Activated naive CD8-positive, alpha-beta T cell treated with anti-CD3 and anti-CD28 coated beads for 36 hours (primary cell): ENCODE measurements around the gene NDUFV3. TPM values are rescaled to one million over a fixed set of nuclear protein-coding genes. Genes with fewer than 3 reads are reported as not detected.
A peak's percentile ranks its signal among the peaks of the same experiment; 100 is the strongest.
"Not testable (repeated sequence)": the region's sequence is repeated elsewhere in the genome, so short reads cannot be mapped to it uniquely, and the experiment has no call there.

Experiments
- DNase-seq: peaks from one replicate; pipeline ENCODE4 v3.0.0; 2021
- H3K27ac Mint-ChIP-seq: one replicate; pipeline ENCODE4 v1.8.0; 2022; ENCODE audit warnings: mild to moderate bottlenecking, moderate library complexity, mixed read lengths
- H3K27me3 Mint-ChIP-seq: one replicate; pipeline ENCODE4 v1.8.0; 2022; ENCODE audit warnings: mild to moderate bottlenecking, mixed read lengths
- H3K36me3 Mint-ChIP-seq: one replicate; pipeline ENCODE4 v1.8.0; 2021; ENCODE audit warnings: mild to moderate bottlenecking, mixed read lengths
- H3K4me1 Mint-ChIP-seq: one replicate; pipeline ENCODE4 v1.8.0; 2021; ENCODE audit warnings: mixed read lengths
- H3K4me3 Mint-ChIP-seq: one replicate; pipeline ENCODE4 v1.8.0; 2022; ENCODE audit warnings: mild to moderate bottlenecking, moderate library complexity, mixed read lengths
- H3K9me3 Mint-ChIP-seq: one replicate; pipeline ENCODE4 v1.8.0; 2022; ENCODE audit warnings: mixed read lengths
- total RNA-seq, 2 experiments: library from RNA; stranded (reverse); gene quantifications; one replicate each; pipeline ENCODE4 v1.2.3, GENCODE V29; 2021

Gene NDUFV3
- total RNA-seq = 10 to 100 TPM; 34.2 to 34.3 TPM

GRCh38 chr21:42892931-42893755 lies at the start of gene NDUFV3:
TSS of gene NDUFV3 (plus strand) at chr21:42893309. CDS start at chr21:42893334, 25 bp downstream.
- H3K4me3 Mint-ChIP-seq = peak within 1 kb of the TSS; percentile 87
- no peaks in the 10 kb centered on the region for H3K27me3 Mint-ChIP-seq
- no peaks in the 10 kb centered on the region for H3K9me3 Mint-ChIP-seq
- DNase-seq = peak; percentile 99
- H3K4me1 Mint-ChIP-seq = peaks cover 13% of the 10 kb centered on the region
- peak within 1 kb of the TSS; percentile 96 for H3K27ac Mint-ChIP-seq
- peaks cover 7% of the 10 kb centered on the region for H3K36me3 Mint-ChIP-seq

GRCh38 chr21:42844411-42845113 lies 48.5 kb upstream of the NDUFV3 start:
- H3K27ac Mint-ChIP-seq = no peak overlapping the region
- peaks cover 35% of the 10 kb centered on the region for H3K36me3 Mint-ChIP-seq
- H3K4me1 Mint-ChIP-seq = peaks cover 3% of the 10 kb centered on the region
- H3K4me3 Mint-ChIP-seq = no peak overlapping the region
- no peaks in the 10 kb centered on the region for H3K9me3 Mint-ChIP-seq
- DNase-seq = no peak
- no peaks in the 10 kb centered on the region for H3K27me3 Mint-ChIP-seq

GRCh38 chr21:42845296-42845965 lies 47.7 kb upstream of the NDUFV3 start:
- no peak for DNase-seq
- H3K27ac Mint-ChIP-seq = no peak overlapping the region
- no peaks in the 10 kb centered on the region for H3K27me3 Mint-ChIP-seq
- peaks cover 6% of the 10 kb centered on the region for H3K4me1 Mint-ChIP-seq
- H3K9me3 Mint-ChIP-seq = no peaks in the 10 kb centered on the region
- H3K36me3 Mint-ChIP-seq = peaks cover 40% of the 10 kb centered on the region
- H3K4me3 Mint-ChIP-seq = no peak overlapping the region

- H3K27me3 Mint-ChIP-seq = no peaks in the 10 kb centered on the region
- peaks cover 7% of the 10 kb centered on the region for H3K4me1 Mint-ChIP-seq
- no peak overlapping the region for H3K27ac Mint-ChIP-seq
- H3K4me3 Mint-ChIP-seq = no peak overlapping the region
- H3K9me3 Mint-ChIP-seq = no peaks in the 10 kb centered on the region
- DNase-seq = no peak
- peaks cover 45% of the 10 kb centered on the region for H3K36me3 Mint-ChIP-seq
Measured at GRCh38 chr21:42846221-42846620, 46.9 kb upstream of the NDUFV3 start.

- Mint-ChIP-seq H3K4me3 (no peak overlapping the region), H3K36me3 (peaks cover 49% of the 10 kb centered on the region), H3K9me3 (no peaks in the 10 kb centered on the region), H3K27me3 (no peaks in the 10 kb centered on the region), H3K27ac (no peak overlapping the region), H3K4me1 (peaks cover 7% of the 10 kb centered on the region)
- DNase-seq = no peak
Measured at GRCh38 chr21:42847051-42847707, 45.9 kb upstream of the NDUFV3 start.

- H3K4me3 Mint-ChIP-seq = no peak overlapping the region
- no peak for DNase-seq
- H3K27ac Mint-ChIP-seq = no peak overlapping the region
- H3K36me3 Mint-ChIP-seq = peaks cover 50% of the 10 kb centered on the region
- no peaks in the 10 kb centered on the region for H3K27me3 Mint-ChIP-seq
- H3K4me1 Mint-ChIP-seq = peaks cover 7% of the 10 kb centered on the region
- no peaks in the 10 kb centered on the region for H3K9me3 Mint-ChIP-seq
Measured at GRCh38 chr21:42847726-42848125, 45.4 kb upstream of the NDUFV3 start.

- not testable (repeated sequence) for H3K4me3 Mint-ChIP-seq, H3K27ac Mint-ChIP-seq, DNase-seq, H3K27me3 Mint-ChIP-seq, H3K4me1 Mint-ChIP-seq, H3K9me3 Mint-ChIP-seq
- H3K36me3 Mint-ChIP-seq = peaks cover 46% of the 10 kb centered on the region
Measured at GRCh38 chr21:42848144-42848931, 44.8 kb upstream of the NDUFV3 start.

GRCh38 chr21:42848932-42849758 lies 44.0 kb upstream of the NDUFV3 start:
- H3K36me3 Mint-ChIP-seq = peaks cover 45% of the 10 kb centered on the region
- no peaks in the 10 kb centered on the region for H3K9me3 Mint-ChIP-seq

GRCh38 chr21:42849759-42850412 lies 43.2 kb upstream of the NDUFV3 start:
- H3K36me3 Mint-ChIP-seq = peaks cover 42% of the 10 kb centered on the region
- no peaks in the 10 kb centered on the region for H3K9me3 Mint-ChIP-seq
- H3K27me3 Mint-ChIP-seq = no peaks in the 10 kb centered on the region
- DNase-seq = no peak
- no peak overlapping the region for H3K27ac Mint-ChIP-seq
- no peak overlapping the region for H3K4me3 Mint-ChIP-seq
- H3K4me1 Mint-ChIP-seq = peaks cover 7% of the 10 kb centered on the region

More at GRCh38 chr21:42848932-42849758, 44.0 kb upstream of the NDUFV3 start:
- H3K4me3 Mint-ChIP-seq = no peak overlapping the region
- no peaks in the 10 kb centered on the region for H3K27me3 Mint-ChIP-seq
- H3K4me1 Mint-ChIP-seq = peaks cover 7% of the 10 kb centered on the region
- no peak overlapping the region for H3K27ac Mint-ChIP-seq
- DNase-seq = no peak

GRCh38 chr21:42850463-42850862 lies 42.6 kb upstream of the NDUFV3 start:
- H3K27me3 Mint-ChIP-seq = no peaks in the 10 kb centered on the region
- DNase-seq = no peak
- H3K4me1 Mint-ChIP-seq = peaks cover 7% of the 10 kb centered on the region
- no peaks in the 10 kb centered on the region for H3K9me3 Mint-ChIP-seq
- no peak overlapping the region for H3K4me3 Mint-ChIP-seq
- no peak overlapping the region for H3K27ac Mint-ChIP-seq
- H3K36me3 Mint-ChIP-seq = peaks cover 40% of the 10 kb centered on the region

- Mint-ChIP-seq H3K9me3 (no peaks in the 10 kb centered on the region), H3K36me3 (peaks cover 38% of the 10 kb centered on the region), H3K4me3 (no peak overlapping the region), H3K27me3 (no peaks in the 10 kb centered on the region), H3K4me1 (peaks cover 7% of the 10 kb centered on the region), H3K27ac (no peak overlapping the region)
- DNase-seq = peak; percentile 49
Measured at GRCh38 chr21:42850866-42851391, 42.2 kb upstream of the NDUFV3 start.

- no peaks in the 10 kb centered on the region for H3K9me3 Mint-ChIP-seq
- DNase-seq = no peak
- peaks cover 7% of the 10 kb centered on the region for H3K4me1 Mint-ChIP-seq
- peaks cover 35% of the 10 kb centered on the region for H3K36me3 Mint-ChIP-seq
- H3K27ac Mint-ChIP-seq = peak overlapping the region; percentile 12
- H3K27me3 Mint-ChIP-seq = no peaks in the 10 kb centered on the region
- no peak overlapping the region for H3K4me3 Mint-ChIP-seq
Measured at GRCh38 chr21:42851812-42852665, 41.1 kb upstream of the NDUFV3 start.
